MCF 10A (cell line): ENCODE measurements around the gene CSMD2. TPM values are rescaled to one million over a fixed set of nuclear protein-coding genes. Genes with fewer than 3 reads are reported as not detected.

Experiments
- BruUV-seq: library from RNA; stranded (reverse); fragments of 400-500 nt; replicated peaks from 2 replicates; lab custom pipeline; 2021; lab: Mats Ljungman, UMichigan
- CTCF ChIA-PET: fragments of 300-600 bp; sonication (Branson Sonifier 250); formaldehyde crosslinking; extraction: SDS; loops from one replicate; lab custom pipeline; 2021; ENCODE audit warnings: antibody characterized with exemption, inconsistent platforms; lab: Yijun Ruan, JAX
- POLR2A ChIA-PET: fragments of 300-600, 350-650 bp; sonication (Branson Sonifier 250); formaldehyde crosslinking; extraction: SDS; loops from one replicate; lab custom pipeline; 2020; ENCODE audit warnings: antibody characterized with exemption, inconsistent platforms; lab: Yijun Ruan, JAX
- DNase-seq: peaks from one replicate; pipeline ENCODE4 v3.0.0-alpha.2; 2018; ENCODE audit not compliant: unreplicated experiment
- H3K27ac Mint-ChIP-seq: one replicate; pipeline ENCODE4 v1.8.0; 2022; ENCODE audit warnings: mild to moderate bottlenecking, low read depth, mixed read lengths; ENCODE audit not compliant: unreplicated experiment
- H3K27me3 Mint-ChIP-seq: one replicate; pipeline ENCODE4 v1.8.0; 2022; ENCODE audit warnings: mixed read lengths; ENCODE audit not compliant: insufficient read depth, unreplicated experiment
- H3K36me3 Mint-ChIP-seq: one replicate; pipeline ENCODE4 v1.8.0; 2022; ENCODE audit warnings: mild to moderate bottlenecking, moderate library complexity, mixed read lengths; ENCODE audit not compliant: insufficient read depth, unreplicated experiment
- H3K4me1 Mint-ChIP-seq: one replicate; pipeline ENCODE4 v1.8.0; 2022; ENCODE audit warnings: mixed read lengths; ENCODE audit not compliant: insufficient read depth, unreplicated experiment
- H3K4me3 Mint-ChIP-seq: one replicate; pipeline ENCODE4 v1.8.0; 2022; ENCODE audit warnings: mild to moderate bottlenecking, moderate library complexity, mixed read lengths; ENCODE audit not compliant: unreplicated experiment
- H3K9me3 Mint-ChIP-seq: one replicate; pipeline ENCODE4 v1.8.0; 2022; ENCODE audit warnings: mixed read lengths; ENCODE audit not compliant: unreplicated experiment
- intact Hi-C: fragments of 100-400 bp; cut with micrococcal nuclease; formaldehyde crosslinking; loops from 2 replicates; pipeline ENCODE4 v1.14.1; 2022
- total RNA-seq: library from RNA; stranded (reverse); gene quantifications from 2 replicates; pipeline ENCODE4 v1.2.3, GENCODE V29; 2022
- TF ChIP-seq, protein P1 (sequence below): fragments of 200-600 bp; IDR thresholded peaks from one replicate; pipeline ENCODE4 v1.8.0; 2022; ENCODE audit warnings: antibody characterized with exemption, mild to moderate bottlenecking; ENCODE audit not compliant: unreplicated experiment

Gene CSMD2
- total RNA-seq, 1 experiment from 2014 or later: not detected

DNA sequence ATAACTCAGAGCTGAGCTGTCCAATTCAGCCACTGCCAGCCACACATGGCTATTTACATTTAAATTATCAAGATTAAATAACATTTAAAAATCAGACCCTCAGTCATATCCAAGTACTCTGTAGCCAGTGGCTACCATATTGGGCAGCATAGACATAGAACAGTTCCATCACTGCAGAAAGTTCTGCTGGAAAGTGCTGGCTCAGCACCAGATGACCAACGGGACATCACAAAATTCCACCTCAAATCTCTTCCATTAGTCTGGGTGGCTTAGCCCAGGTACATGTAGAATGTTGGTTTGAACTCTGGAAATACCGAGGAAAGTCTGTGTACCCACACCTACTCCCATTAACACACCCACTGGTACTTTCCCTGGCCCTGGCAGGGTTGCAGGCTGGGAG lies 563.3 kb downstream of the CSMD2 start:
- ChIA-PET CTCF (interaction anchor here (1.0 to 1.4 kb wide), 3 partner anchors 10 to 458 kb away, joined by 3 to 5 read pairs (median 4); no protein-coding TSS in a partner anchor), POLR2A (interaction anchor here (0.6 kb wide), 1 partner anchor 14 kb away, joined by 3 read pairs; no protein-coding TSS in a partner anchor)
- no peak overlapping the region for H3K4me3 Mint-ChIP-seq
- BruUV-seq: no TSS peak
- no peaks in the 10 kb centered on the region for H3K36me3 Mint-ChIP-seq
- TF ChIP-seq, protein P1, sequence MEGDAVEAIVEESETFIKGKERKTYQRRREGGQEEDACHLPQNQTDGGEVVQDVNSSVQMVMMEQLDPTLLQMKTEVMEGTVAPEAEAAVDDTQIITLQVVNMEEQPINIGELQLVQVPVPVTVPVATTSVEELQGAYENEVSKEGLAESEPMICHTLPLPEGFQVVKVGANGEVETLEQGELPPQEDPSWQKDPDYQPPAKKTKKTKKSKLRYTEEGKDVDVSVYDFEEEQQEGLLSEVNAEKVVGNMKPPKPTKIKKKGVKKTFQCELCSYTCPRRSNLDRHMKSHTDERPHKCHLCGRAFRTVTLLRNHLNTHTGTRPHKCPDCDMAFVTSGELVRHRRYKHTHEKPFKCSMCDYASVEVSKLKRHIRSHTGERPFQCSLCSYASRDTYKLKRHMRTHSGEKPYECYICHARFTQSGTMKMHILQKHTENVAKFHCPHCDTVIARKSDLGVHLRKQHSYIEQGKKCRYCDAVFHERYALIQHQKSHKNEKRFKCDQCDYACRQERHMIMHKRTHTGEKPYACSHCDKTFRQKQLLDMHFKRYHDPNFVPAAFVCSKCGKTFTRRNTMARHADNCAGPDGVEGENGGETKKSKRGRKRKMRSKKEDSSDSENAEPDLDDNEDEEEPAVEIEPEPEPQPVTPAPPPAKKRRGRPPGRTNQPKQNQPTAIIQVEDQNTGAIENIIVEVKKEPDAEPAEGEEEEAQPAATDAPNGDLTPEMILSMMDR: no peak
- intact Hi-C loops: no loop called here
- peaks cover 15% of the 10 kb centered on the region for H3K27me3 Mint-ChIP-seq
- no peaks in the 10 kb centered on the region for H3K4me1 Mint-ChIP-seq
- DNase-seq: no peak
- no peak overlapping the region for H3K27ac Mint-ChIP-seq
- H3K9me3 Mint-ChIP-seq: no peaks in the 10 kb centered on the region

GRCh38 chr1:33599516-33600115 lies 565.4 kb downstream of the CSMD2 start:
- intact Hi-C loops: no loop called here
- ChIA-PET POLR2A (no interaction called here), CTCF (interaction anchor here (0.5 to 1.1 kb wide), 2 partner anchors 15 to 34 kb away, joined by 3 read pairs; no protein-coding TSS in a partner anchor)
- Mint-ChIP-seq H3K4me3 (no peak overlapping the region), H3K27ac (no peak overlapping the region), H3K9me3 (no peaks in the 10 kb centered on the region), H3K27me3 (peaks cover 36% of the 10 kb centered on the region), H3K36me3 (no peaks in the 10 kb centered on the region), H3K4me1 (no peaks in the 10 kb centered on the region)
- TF ChIP-seq, protein P1: no peak
- no TSS peak for BruUV-seq
- no peak for DNase-seq

DNA sequence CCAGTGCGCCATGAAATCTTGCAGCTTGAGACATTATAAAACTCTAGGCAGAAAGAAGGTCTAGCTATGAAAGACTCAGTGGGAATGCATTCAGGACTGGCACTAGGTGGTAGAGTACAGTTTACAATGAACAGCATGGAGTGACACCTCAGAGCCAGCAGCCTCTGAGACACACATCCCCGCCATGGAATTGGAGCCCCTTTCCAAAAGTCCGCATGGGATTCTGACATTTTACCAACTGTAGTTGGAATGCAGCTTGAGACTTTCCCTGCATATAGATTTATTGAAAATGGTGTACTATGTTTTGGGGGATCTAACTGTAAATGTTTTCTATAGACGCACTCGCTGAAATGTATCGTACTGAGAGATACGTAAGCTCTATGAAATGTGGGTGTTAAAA lies 576.3 kb downstream of the CSMD2 start:
- TF ChIP-seq, protein P1: no peak
- Mint-ChIP-seq H3K4me1 (no peaks in the 10 kb centered on the region), H3K36me3 (no peaks in the 10 kb centered on the region), H3K9me3 (no peaks in the 10 kb centered on the region), H3K4me3 (no peak overlapping the region), H3K27me3 (peaks cover 13% of the 10 kb centered on the region), H3K27ac (no peak overlapping the region)
- intact Hi-C loops: no loop called here
- DNase-seq: no peak
- CTCF ChIA-PET: no interaction called here
- BruUV-seq: no TSS peak
- POLR2A ChIA-PET: no interaction called here

DNA sequence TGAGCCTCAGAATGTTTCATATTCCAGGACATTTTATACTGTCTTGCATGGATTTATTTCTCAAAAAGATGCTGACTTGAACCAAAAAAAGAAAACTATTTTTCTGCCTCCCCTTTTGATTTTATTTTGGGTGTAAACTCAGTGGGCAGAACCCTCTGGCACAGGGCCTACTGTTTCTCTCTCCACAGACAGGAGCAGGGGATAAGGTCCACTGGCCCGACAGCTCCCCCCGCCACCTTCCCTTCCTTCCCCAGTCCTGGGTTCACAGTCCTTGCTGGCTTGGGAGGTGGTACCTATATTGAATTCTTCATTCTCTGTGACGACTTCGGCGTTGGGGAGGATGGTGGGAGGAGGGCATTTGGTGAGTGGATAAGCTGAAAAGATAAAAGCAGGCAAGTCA lies 578.2 kb downstream of the CSMD2 start:
- Mint-ChIP-seq H3K36me3 (no peaks in the 10 kb centered on the region), H3K4me3 (no peak overlapping the region), H3K27me3 (peaks cover 25% of the 10 kb centered on the region), H3K4me1 (no peaks in the 10 kb centered on the region), H3K27ac (no peak overlapping the region), H3K9me3 (no peaks in the 10 kb centered on the region)
- POLR2A ChIA-PET: no interaction called here
- no TSS peak for BruUV-seq
- DNase-seq: no peak
- intact Hi-C loops: no loop called here
- TF ChIP-seq, protein P1: no peak
- CTCF ChIA-PET: interaction anchor here (0.8 kb wide), 1 partner anchor 936 kb away, joined by 3 read pairs; no protein-coding TSS in a partner anchor
